Vagina (tissue), 2 donors: ENCODE data around the gene CTNNA3.

ENCODE experiments used
- POLR2A ChIP-seq, 2 donors: fragments of 450-650 bp; IDR thresholded peaks; one replicate each; pipeline ENCODE4 v1.6.1; 2017; ENCODE audit warnings: antibody characterized with exemption in 2 of 2, mild to moderate bottlenecking in 2 of 2, moderate library complexity in 2 of 2
- POLR2AphosphoS5 ChIP-seq, 2 donors: sonication (generic); formaldehyde crosslinking; IDR thresholded peaks; one replicate each; pipeline ENCODE4 v1.9.0; 2017; ENCODE audit warnings: antibody characterized with exemption in 2 of 2, mild to moderate bottlenecking in 2 of 2, low read depth in 1 of 2; ENCODE audit not compliant: insufficient read depth in 1 of 2
- TF ChIP-seq, protein P1 (sequence below), 3 experiments: fragments of 450-650 bp in 2 of 3; fragments of 200-600 bp in 1 of 3; sonication (generic) in 1 of 3; IDR thresholded peaks; one replicate each; pipeline ENCODE4 v1.5.1; 2017 to 2019; ENCODE audit warnings: antibody characterized with exemption in 3 of 3, mild to moderate bottlenecking in 2 of 3, moderate library complexity in 2 of 3

DNA sequence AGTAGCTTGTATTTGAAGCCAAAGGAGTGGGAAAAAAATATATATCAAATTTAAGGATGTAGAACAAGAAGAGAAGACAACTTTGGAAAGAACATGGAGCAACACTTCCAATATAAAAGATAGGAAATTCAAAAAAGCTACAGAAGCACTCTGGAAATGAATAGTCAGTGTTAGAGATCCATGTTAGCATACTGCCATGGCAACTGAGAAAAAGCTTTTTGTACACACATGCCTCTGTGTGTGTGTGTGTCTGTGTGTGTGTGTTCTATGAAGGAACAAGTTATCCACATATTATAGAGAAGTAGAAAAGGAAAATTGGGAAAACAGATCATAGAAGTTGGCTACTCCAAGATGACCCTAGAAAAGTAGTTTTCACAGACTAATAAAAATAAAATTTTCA is 673.9 kb downstream of the CTNNA3 start:
- TF ChIP-seq, protein P1, sequence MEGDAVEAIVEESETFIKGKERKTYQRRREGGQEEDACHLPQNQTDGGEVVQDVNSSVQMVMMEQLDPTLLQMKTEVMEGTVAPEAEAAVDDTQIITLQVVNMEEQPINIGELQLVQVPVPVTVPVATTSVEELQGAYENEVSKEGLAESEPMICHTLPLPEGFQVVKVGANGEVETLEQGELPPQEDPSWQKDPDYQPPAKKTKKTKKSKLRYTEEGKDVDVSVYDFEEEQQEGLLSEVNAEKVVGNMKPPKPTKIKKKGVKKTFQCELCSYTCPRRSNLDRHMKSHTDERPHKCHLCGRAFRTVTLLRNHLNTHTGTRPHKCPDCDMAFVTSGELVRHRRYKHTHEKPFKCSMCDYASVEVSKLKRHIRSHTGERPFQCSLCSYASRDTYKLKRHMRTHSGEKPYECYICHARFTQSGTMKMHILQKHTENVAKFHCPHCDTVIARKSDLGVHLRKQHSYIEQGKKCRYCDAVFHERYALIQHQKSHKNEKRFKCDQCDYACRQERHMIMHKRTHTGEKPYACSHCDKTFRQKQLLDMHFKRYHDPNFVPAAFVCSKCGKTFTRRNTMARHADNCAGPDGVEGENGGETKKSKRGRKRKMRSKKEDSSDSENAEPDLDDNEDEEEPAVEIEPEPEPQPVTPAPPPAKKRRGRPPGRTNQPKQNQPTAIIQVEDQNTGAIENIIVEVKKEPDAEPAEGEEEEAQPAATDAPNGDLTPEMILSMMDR (IDR thresholded peaks at IDR 0.05), result no peak
- TF ChIP-seq POLR2A (IDR thresholded peaks at IDR 0.05), result no peak
- TF ChIP-seq POLR2AphosphoS5 (IDR thresholded peaks at IDR 0.05; ENCODE audit: insufficient read depth in 1 of 2, low read depth in 1 of 2), result no peak
